CD4-positive, alpha-beta T cell treated with Interleukin-15 for 4 hours (primary cell): ENCODE results near the gene AWAT2.

Experiments used
- DNase-seq: peaks from one replicate; pipeline ENCODE4 v3.0.0-alpha.2; 2020; ENCODE audit warnings: low spot score

The AWAT2 gene

GRCh38 chrX:70049925-70050324 lies at the start of gene AWAT2:
Gene AWAT2, minus strand, starts transcription at chrX:70049938. Its CDS starts 6 bp downstream, at chrX:70049932.
- DNase-seq, result no peak

- DNase-seq, result no peak
Observed at GRCh38 chrX:70096052-70096451, 46.3 kb upstream of the AWAT2 start.

- DNase-seq, result no peak
Observed at GRCh38 chrX:70092247-70092646, 42.5 kb upstream of the AWAT2 start.

GRCh38 chrX:70089604-70090297 lies 40.0 kb upstream of the AWAT2 start:
- no peak for DNase-seq

GRCh38 chrX:70088751-70089150 lies 39.0 kb upstream of the AWAT2 start:
- DNase-seq, result no peak

- no peak for DNase-seq
Observed at GRCh38 chrX:70087857-70088630, 38.3 kb upstream of the AWAT2 start.

GRCh38 chrX:70084592-70085240 lies 35.0 kb upstream of the AWAT2 start:
- no peak for DNase-seq

- no peak for DNase-seq
Observed at GRCh38 chrX:70082723-70083122, 33.0 kb upstream of the AWAT2 start.

- DNase-seq, result no peak
Observed at GRCh38 chrX:70079870-70080269, 30.1 kb upstream of the AWAT2 start.

GRCh38 chrX:70079297-70079696 lies 29.6 kb upstream of the AWAT2 start:
- no peak for DNase-seq

GRCh38 chrX:70066646-70067045 lies 16.9 kb upstream of the AWAT2 start:
- DNase-seq, result no peak

- DNase-seq, result no peak
Observed at GRCh38 chrX:70062961-70063550, 13.3 kb upstream of the AWAT2 start.

- no peak for DNase-seq
Observed at GRCh38 chrX:70062076-70062475, 12.3 kb upstream of the AWAT2 start, which contains the start of gene OTUD6A. Gene OTUD6A, plus strand, starts transcription at chrX:70062457. Its CDS starts 68 bp downstream, at chrX:70062525.

GRCh38 chrX:70054391-70054790 lies 4.7 kb upstream of the AWAT2 start:
- DNase-seq, result no peak

GRCh38 chrX:70052895-70053615 lies 3.3 kb upstream of the AWAT2 start:
- no peak for DNase-seq

GRCh38 chrX:70049406-70049805 lies 332 bp downstream of the AWAT2 start:
- DNase-seq, result no peak

- no peak for DNase-seq
Observed at GRCh38 chrX:70046978-70047377, 2.8 kb downstream of the AWAT2 start.

GRCh38 chrX:70044541-70045245 lies 5.0 kb downstream of the AWAT2 start:
- DNase-seq, result no peak

- no peak for DNase-seq
Observed at GRCh38 chrX:70043685-70044084, 6.1 kb downstream of the AWAT2 start.

GRCh38 chrX:70042399-70043371 lies 7.1 kb downstream of the AWAT2 start:
- DNase-seq, result no peak
